Measurements from ENCODE around the gene HERC2. TPM values are rescaled to one million over a fixed set of nuclear protein-coding genes. Genes with fewer than 3 reads are reported as not detected.

Gene HERC2
- total and polyA plus RNA-seq, 2 of the 13 experiments (the other 11 are each of a cell fraction or from before 2014, with no cell fraction given): 17.6 to 24.8 TPM

DNA sequence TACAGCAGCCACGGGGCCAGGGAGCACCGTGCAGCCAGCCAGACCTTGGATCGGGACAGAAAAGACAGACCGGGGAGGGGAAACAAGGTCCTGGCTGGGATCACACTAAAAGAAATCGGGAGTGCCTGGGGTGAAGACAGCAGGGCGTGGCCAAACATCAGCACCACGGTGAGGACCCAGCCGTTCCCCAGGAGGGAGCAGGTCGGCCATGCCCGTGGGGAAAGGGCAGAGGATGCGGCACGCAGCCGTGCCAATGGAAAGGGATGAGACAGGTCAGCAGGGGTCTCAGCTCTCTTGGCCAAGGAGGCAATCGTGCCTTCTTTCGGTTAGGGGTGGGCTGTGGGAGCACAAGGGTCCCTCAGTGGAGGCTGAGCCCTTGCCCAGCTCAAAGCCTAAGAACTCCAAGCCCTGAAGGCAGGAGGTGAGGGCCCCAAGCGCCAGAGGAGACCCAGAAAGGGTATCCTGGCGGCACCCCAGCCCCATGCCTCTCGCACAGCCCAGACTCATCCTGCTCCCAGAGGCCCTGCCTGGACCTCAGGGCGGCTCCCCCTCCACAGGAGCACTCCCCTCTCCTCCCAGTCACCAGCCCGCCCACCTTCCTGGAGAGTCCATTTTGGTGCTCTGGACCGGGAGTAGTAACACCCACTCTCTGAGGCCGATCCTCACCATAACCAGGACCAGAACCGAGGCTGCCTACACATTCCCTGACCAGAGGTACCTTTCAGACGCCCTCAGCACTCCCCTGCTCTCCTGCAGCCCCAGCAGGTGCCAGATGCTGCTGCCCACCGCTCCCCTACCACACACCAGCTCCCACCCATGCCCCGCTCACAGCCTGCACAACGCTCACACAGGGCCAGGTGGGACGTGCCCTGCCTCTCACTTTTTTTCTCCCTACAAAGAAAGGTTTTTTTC is 199.7 kb downstream of the HERC2 start:
- in situ Hi-C loops (cut with HindIII; ENCODE audit: extremely low pct_ligation_motif_present, low pct_unique_long_range_greater_than_20kb): no loop called here
- 90% methylated on average over 24 of the region's 28 CpGs for WGBS (ENCODE audit: low lambda C conversion rate)

More for the DNA sequence above, 199.7 kb downstream of the HERC2 start:
- Histone ChIP-seq H4K20me1 (ENCODE audit: insufficient read depth, low read length) (no peaks in the 10 kb centered on the region), H3K27me3 (ENCODE audit: control insufficient read depth in 1 of 2, insufficient read depth in 2 of 2, low read length in 2 of 2) (no peaks in the 10 kb centered on the region), H3K4me1 (ENCODE audit: insufficient read depth, low read length) (no peaks in the 10 kb centered on the region), H3K79me2 (ENCODE audit: insufficient read depth, low read length) (no peaks in the 10 kb centered on the region), H3K4me2 (ENCODE audit: low read depth, low read length) (no peak overlapping the region), H3K4me3 (replicated peaks in 1 of 3; ENCODE audit: insufficient read depth in 1 of 3, low read depth in 2 of 3, low read length in 3 of 3) (no peak overlapping the region), H3K36me3 (replicated peaks in 1 of 2; ENCODE audit: control insufficient read depth in 1 of 2, insufficient read depth in 2 of 2, low read length in 2 of 2) (peaks cover 10 to 55% of the 10 kb centered on the region in 2 experiments; a peak in 4 of 5 replicates), H3K27ac (ENCODE audit: extremely low read length, insufficient read depth, low read length) (no peak overlapping the region), H3K9ac (ENCODE audit: insufficient read depth, low read depth, low read length) (no peak overlapping the region), H3K9me3 (ENCODE audit: low read length) (no peaks in the 10 kb centered on the region), H2AFZ (ENCODE audit: low read length) (no peak overlapping the region)
- ATAC-seq (no peak), FAIRE-seq (no peak), DNase-seq (ENCODE audit: low spot score) (no peak)
- TF ChIP-seq ZNF329 (CRISPR knock-in tag; IDR thresholded peaks at IDR 0.05; ENCODE audit: low read depth): no peak
- TF ChIP-seq REL (CRISPR knock-in tag; conservative IDR thresholded peaks at IDR 0.05): no peak
- TF ChIP-seq ZBTB20 (CRISPR knock-in tag; IDR thresholded peaks at IDR 0.05; ENCODE audit: borderline replicate concordance, low read depth): no peak
- no peak for TF ChIP-seq ARID2 (CRISPR knock-in tag; IDR thresholded peaks at IDR 0.05; ENCODE audit: borderline replicate concordance)
- TF ChIP-seq, protein P1, sequence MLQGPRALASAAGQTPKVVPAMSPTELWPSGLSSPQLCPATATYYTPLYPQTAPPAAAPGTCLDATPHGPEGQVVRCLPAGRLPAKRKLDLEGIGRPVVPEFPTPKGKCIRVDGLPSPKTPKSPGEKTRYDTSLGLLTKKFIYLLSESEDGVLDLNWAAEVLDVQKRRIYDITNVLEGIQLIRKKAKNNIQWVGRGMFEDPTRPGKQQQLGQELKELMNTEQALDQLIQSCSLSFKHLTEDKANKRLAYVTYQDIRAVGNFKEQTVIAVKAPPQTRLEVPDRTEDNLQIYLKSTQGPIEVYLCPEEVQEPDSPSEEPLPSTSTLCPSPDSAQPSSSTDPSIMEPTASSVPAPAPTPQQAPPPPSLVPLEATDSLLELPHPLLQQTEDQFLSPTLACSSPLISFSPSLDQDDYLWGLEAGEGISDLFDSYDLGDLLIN (CRISPR knock-in tag; IDR thresholded peaks at IDR 0.05; ENCODE audit: borderline replicate concordance): no peak
- TF ChIP-seq, protein P2, sequence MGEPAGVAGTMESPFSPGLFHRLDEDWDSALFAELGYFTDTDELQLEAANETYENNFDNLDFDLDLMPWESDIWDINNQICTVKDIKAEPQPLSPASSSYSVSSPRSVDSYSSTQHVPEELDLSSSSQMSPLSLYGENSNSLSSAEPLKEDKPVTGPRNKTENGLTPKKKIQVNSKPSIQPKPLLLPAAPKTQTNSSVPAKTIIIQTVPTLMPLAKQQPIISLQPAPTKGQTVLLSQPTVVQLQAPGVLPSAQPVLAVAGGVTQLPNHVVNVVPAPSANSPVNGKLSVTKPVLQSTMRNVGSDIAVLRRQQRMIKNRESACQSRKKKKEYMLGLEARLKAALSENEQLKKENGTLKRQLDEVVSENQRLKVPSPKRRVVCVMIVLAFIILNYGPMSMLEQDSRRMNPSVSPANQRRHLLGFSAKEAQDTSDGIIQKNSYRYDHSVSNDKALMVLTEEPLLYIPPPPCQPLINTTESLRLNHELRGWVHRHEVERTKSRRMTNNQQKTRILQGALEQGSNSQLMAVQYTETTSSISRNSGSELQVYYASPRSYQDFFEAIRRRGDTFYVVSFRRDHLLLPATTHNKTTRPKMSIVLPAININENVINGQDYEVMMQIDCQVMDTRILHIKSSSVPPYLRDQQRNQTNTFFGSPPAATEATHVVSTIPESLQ (CRISPR knock-in tag; conservative IDR thresholded peaks at IDR 0.05): no peak
- no peak for TF ChIP-seq ZNF354B (CRISPR knock-in tag; IDR thresholded peaks at IDR 0.05)
- TF ChIP-seq ZFP36L1 (CRISPR knock-in tag; IDR thresholded peaks at IDR 0.05): no peak
- BruUV-seq (replicated peaks): no TSS peak
- POLR2A ChIA-PET: no interaction called here
- CTCF ChIA-PET (ENCODE audit: low intra/inter-chr PET ratio, low total read pairs): interaction anchor here (1.6 to 1.8 kb wide), 2 partner anchors 36 to 1233 kb away, joined by 6 to 14 read pairs; no protein-coding TSS in a partner anchor
- intact Hi-C loops (cut with micrococcal nuclease; ENCODE audit: unreplicated experiment): no loop called here

All from HepG2 (cell line).